ENCODE measurements around the gene UBB.

DNA sequence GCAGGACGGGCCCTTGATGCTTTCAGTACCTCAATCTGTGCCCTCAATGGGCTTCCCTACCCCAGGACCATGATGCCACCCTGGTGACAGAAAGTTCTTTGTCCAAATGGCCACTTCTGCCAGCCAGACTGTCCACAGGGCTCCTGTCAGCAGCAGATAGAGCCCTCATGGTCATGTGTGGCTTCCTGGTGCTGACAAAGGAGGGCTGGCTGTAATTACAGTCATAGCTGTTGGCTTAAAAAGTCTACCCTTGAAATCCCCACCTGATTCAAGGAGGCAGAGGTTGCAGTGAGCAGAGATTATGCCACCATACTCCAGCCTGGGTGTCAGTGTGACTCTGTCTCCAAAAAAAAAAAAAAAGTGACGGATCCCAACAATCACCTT is 37.8 kb downstream of the UBB start:
- TF ChIP-seq, protein P1, sequence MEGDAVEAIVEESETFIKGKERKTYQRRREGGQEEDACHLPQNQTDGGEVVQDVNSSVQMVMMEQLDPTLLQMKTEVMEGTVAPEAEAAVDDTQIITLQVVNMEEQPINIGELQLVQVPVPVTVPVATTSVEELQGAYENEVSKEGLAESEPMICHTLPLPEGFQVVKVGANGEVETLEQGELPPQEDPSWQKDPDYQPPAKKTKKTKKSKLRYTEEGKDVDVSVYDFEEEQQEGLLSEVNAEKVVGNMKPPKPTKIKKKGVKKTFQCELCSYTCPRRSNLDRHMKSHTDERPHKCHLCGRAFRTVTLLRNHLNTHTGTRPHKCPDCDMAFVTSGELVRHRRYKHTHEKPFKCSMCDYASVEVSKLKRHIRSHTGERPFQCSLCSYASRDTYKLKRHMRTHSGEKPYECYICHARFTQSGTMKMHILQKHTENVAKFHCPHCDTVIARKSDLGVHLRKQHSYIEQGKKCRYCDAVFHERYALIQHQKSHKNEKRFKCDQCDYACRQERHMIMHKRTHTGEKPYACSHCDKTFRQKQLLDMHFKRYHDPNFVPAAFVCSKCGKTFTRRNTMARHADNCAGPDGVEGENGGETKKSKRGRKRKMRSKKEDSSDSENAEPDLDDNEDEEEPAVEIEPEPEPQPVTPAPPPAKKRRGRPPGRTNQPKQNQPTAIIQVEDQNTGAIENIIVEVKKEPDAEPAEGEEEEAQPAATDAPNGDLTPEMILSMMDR (IDR thresholded peaks at IDR 0.05; ENCODE audit: low read length): no peak
- TF ChIP-seq EZH2 (optimal IDR thresholded peaks at IDR 0.05; ENCODE audit: low read depth, low read length): no peak
